GM23338 (cell line): ENCODE measurements around the gene PIGU.

Experiments
- EZH2 ChIP-seq: fragments of 200-600 bp; sonication (generic); IDR thresholded peaks from one replicate; pipeline ENCODE4 v1.8.0; 2017; ENCODE audit warnings: antibody characterized with exemption, mild to moderate bottlenecking, low read depth; ENCODE audit not compliant: unreplicated experiment
- POLR2AphosphoS5 ChIP-seq: IDR thresholded peaks from 2 replicates; pipeline ENCODE4 v1.6.1; 2016; ENCODE audit warnings: antibody characterized with exemption, low read depth
- TF ChIP-seq, protein P1 (sequence below), 2 experiments: fragments of 200-600 bp in 1 of 2; sonication (generic) in 1 of 2; conservative IDR thresholded peaks; 2 replicates each; pipeline versions ENCODE4 v1.5.1 to v1.6.1; 2016 to 2017; ENCODE audit warnings: antibody characterized with exemption in 2 of 2, low read depth in 2 of 2, mild to moderate bottlenecking in 2 of 2, moderate library complexity in 1 of 2

DNA sequence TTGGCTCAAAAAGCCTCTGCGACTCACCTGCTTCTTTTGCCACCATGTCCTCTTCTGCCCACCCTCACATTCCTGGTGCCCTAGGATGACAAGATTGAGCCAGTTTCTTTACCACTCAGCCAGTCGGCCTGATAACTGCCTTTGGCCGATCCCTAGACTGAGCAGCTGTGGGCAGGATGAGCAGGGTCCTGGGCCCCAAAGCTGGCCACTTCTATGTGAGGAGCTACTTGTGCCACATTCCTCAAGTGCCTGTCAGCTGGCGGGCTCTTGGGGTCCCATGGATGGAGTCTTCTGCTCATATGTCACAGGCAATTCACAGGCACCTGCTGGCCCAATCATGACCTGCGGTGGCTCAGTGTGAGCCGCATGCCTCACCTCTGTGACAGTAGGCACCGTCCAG is 144.1 kb downstream of the PIGU start:
- TF ChIP-seq EZH2: no peak
- TF ChIP-seq, protein P1, sequence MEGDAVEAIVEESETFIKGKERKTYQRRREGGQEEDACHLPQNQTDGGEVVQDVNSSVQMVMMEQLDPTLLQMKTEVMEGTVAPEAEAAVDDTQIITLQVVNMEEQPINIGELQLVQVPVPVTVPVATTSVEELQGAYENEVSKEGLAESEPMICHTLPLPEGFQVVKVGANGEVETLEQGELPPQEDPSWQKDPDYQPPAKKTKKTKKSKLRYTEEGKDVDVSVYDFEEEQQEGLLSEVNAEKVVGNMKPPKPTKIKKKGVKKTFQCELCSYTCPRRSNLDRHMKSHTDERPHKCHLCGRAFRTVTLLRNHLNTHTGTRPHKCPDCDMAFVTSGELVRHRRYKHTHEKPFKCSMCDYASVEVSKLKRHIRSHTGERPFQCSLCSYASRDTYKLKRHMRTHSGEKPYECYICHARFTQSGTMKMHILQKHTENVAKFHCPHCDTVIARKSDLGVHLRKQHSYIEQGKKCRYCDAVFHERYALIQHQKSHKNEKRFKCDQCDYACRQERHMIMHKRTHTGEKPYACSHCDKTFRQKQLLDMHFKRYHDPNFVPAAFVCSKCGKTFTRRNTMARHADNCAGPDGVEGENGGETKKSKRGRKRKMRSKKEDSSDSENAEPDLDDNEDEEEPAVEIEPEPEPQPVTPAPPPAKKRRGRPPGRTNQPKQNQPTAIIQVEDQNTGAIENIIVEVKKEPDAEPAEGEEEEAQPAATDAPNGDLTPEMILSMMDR (conservative IDR thresholded peaks at IDR 0.05; ENCODE audit: low read depth in 2 of 2): no peak
- TF ChIP-seq POLR2AphosphoS5: no peak
